HEK293 (cell line): ENCODE results near the gene COL5A1.

Experiments used
- CTCF ChIP-seq: fragments of 450-650 bp; formaldehyde crosslinking; IDR thresholded peaks from 2 replicates; pipeline ENCODE4 v1.5.1; 2016; ENCODE audit warnings: missing biosample characterization, missing genetic modification characterization
- HIC1 ChIP-seq: fragments of 450-650 bp; formaldehyde crosslinking; IDR thresholded peaks from 2 replicates; pipeline ENCODE4 v1.5.1; 2016; ENCODE audit warnings: missing biosample characterization, missing genetic modification characterization
- KLF10 ChIP-seq: fragments of 450-650 bp; IDR thresholded peaks from 2 replicates; pipeline ENCODE4 v1.5.1; 2018; ENCODE audit warnings: missing biosample characterization, mild to moderate bottlenecking, missing genetic modification characterization
- PRDM2 ChIP-seq: fragments of 450-650 bp; formaldehyde crosslinking; IDR thresholded peaks from 2 replicates; pipeline ENCODE4 v1.5.1; 2016; ENCODE audit warnings: missing biosample characterization, missing genetic modification characterization, borderline replicate concordance
- TRIM28 ChIP-seq: IDR thresholded peaks from 2 replicates; pipeline ENCODE4 v1.6.1; 2011; ENCODE audit warnings: low read length, control low read depth, borderline replicate concordance
- ZBTB11 ChIP-seq: fragments of 450-650 bp; formaldehyde crosslinking; conservative IDR thresholded peaks from 2 replicates; pipeline ENCODE4 v1.5.1; 2016; ENCODE audit warnings: low read depth, missing biosample characterization, missing genetic modification characterization
- ZNF223 ChIP-seq: fragments of 450-650 bp; formaldehyde crosslinking; IDR thresholded peaks from 2 replicates; pipeline ENCODE4 v1.5.1; 2016; ENCODE audit warnings: missing biosample characterization, missing genetic modification characterization
- ZNF423 ChIP-seq: fragments of 450-650 bp; formaldehyde crosslinking; IDR thresholded peaks from 2 replicates; pipeline ENCODE4 v1.5.1; 2016; ENCODE audit warnings: missing biosample characterization, missing genetic modification characterization
- ZNF544 ChIP-seq: fragments of 450-650 bp; formaldehyde crosslinking; IDR thresholded peaks from 2 replicates; pipeline ENCODE4 v1.5.0; 2017; ENCODE audit warnings: missing biosample characterization, missing genetic modification characterization
- ZNF76 ChIP-seq: fragments of 450-650 bp; formaldehyde crosslinking; IDR thresholded peaks from 2 replicates; pipeline ENCODE4; 2016; ENCODE audit warnings: low read depth, missing biosample characterization, missing genetic modification characterization, borderline replicate concordance

GRCh38 chr9:134595014-134595413, 46.6 kb upstream of the COL5A1 start:
- TF ChIP-seq ZNF223 (tag by site-specific recombination) (no peak), CTCF (tag by site-specific recombination) (no peak), PRDM2 (tag by site-specific recombination) (no peak), ZNF544 (tag by site-specific recombination) (no peak), KLF10 (no peak), ZBTB11 (tag by site-specific recombination) (no peak), ZNF76 (tag by site-specific recombination) (no peak), HIC1 (tag by site-specific recombination) (no peak), TRIM28 (no peak), ZNF423 (tag by site-specific recombination) (no peak)
